HG02885 (cell line): ENCODE measurements around the gene ANKRD33B.
"Not testable (repeated sequence)": the region's sequence is repeated elsewhere in the genome, so short reads cannot be mapped to it uniquely, and the experiment has no call there.

Experiments used
- ATAC-seq: cut with Tn5 transposase; IDR thresholded peaks from one replicate; pipeline ENCODE4 v1.9.1; 2021; ENCODE audit warnings: mild to moderate bottlenecking; ENCODE audit not compliant: unreplicated experiment, poor library complexity

The ANKRD33B gene

DNA sequence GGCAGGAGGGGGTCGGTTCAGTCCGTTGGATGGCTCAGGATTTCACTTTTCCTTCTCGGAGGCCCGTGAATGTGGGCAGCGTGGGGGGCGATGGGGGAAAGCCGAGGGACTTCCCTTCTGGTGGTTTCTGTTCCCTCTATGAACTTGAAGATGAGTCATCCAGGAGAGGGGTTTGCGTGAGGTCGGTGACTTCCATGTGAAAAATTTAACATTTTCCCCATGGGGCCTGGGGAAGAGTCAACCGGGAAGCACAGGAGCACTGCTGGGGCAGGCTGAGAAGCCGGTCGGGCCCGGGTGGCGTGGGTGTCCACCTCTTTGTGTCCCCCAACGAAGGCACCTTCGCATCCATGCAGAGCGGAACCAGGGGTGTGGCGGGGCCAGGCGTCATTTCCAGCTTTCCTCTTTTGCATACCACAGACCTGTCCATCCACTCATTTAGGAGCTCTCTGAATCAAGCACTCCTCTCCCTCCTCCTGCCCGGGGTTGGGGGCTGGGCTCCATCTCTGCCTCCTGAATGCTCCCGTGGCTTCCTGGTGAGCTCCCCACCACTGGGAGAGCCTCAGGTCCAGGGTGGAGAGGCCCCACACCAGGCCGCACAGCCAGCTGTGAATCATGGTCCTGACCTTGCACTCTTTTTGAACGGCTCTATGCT, 68.4 kb downstream of the ANKRD33B start:
- ATAC-seq = peak; percentile 50

DNA sequence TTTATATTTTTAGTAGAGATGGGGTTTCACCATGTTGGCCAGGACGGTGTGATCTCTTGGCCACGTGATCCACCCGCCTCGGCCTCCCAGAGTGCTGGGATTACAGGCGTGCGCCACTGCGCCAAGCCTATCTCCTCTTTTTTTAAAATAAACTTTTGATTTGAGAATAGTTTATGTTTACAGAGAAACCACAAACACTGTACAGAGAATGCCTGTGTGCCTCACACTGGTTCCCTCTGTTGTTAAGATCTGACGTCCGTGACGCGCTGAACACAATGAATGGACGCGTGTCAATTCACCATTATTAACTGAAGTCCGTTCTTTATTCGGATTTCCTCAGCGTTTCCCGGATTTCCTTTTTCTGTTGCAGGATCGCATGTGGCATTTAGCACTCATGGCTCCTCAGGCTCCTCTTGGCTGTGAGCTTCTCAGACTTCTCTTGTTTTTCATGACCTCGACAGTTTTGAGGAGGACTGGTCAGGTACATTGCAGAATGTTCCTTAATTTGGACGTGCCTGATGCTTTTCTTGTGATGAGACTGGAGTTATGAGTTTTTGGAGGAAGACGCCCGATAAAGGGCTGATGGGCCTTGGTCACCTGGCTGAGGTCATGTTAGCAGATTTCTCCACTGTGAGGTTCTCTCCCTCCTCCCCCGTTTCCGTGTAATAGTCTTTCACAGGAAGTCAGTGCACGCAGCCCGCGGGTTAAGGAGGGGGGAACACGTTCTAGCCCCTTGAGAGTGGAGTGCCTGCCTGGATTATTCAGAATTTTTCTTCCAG, 69.6 kb downstream of the ANKRD33B start:
- no peak for ATAC-seq

DNA sequence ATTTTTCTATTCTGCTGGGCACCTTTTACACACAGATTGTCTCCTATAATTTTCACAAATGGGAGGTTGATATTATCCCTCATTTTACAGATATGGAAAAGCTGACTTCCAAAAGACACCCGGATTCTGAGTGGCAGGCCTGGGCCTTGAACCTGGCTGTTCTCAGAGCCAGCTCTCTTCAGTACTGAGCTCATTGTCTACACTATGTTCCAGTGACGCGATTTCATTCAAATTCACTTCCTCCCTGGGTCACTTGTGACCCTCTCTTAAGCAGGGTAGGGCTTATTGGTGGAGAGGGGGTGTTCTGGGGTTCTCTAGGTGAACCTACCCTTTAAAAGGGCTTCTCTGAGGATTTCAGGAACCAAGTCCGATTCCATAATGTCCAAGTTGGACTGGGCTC, 70.2 kb downstream of the ANKRD33B start:
- ATAC-seq = no peak

DNA sequence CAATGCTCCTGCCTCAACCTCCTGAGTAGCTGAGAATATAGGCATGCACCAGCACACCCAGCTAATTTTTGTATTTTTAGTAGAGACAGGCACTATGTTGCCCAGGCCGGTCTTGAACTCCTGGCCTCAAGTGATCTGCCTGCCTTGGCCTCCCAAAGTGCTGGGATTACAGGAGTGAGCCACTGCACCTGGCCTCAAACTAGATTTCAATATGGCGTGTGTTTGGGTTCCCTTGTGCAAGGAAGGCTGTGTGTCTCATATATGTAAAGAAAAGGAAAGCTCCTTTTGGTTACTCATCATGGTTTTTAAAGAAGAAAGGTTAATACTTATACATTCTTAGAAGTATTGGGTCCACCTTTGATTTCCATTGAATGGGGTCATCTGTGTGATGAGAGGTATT, 70.7 kb downstream of the ANKRD33B start:
- ATAC-seq = no peak

- peak; percentile 69 for ATAC-seq
Measured at GRCh38 chr5:10635257-10635866, 71.5 kb downstream of the ANKRD33B start.

GRCh38 chr5:10635867-10636350, 72.0 kb downstream of the ANKRD33B start:
- no peak for ATAC-seq

GRCh38 chr5:10636363-10637142, 72.7 kb downstream of the ANKRD33B start:
- no peak for ATAC-seq

GRCh38 chr5:10637944-10638343, 74.1 kb downstream of the ANKRD33B start:
- ATAC-seq = no peak

DNA sequence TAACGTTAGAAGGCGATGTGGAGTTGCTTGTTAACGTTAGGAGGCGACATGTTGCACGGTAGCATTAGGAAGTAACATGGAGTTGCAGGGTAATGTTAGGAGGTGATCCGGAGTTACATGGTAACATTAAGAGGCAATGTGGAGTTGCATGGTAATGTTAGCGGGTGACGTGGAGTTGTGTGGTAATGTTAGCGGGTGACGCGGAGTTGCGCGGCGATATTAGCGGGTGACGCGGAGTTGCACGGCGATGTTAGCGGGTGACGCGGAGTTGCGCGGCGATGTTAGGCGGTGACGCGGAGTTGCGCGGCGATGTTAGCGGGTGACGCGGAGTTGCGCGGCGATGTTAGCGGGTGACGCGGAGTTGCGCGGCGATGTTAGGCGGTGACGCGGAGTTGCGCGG, 74.9 kb downstream of the ANKRD33B start:
- ATAC-seq = not testable (repeated sequence)

DNA sequence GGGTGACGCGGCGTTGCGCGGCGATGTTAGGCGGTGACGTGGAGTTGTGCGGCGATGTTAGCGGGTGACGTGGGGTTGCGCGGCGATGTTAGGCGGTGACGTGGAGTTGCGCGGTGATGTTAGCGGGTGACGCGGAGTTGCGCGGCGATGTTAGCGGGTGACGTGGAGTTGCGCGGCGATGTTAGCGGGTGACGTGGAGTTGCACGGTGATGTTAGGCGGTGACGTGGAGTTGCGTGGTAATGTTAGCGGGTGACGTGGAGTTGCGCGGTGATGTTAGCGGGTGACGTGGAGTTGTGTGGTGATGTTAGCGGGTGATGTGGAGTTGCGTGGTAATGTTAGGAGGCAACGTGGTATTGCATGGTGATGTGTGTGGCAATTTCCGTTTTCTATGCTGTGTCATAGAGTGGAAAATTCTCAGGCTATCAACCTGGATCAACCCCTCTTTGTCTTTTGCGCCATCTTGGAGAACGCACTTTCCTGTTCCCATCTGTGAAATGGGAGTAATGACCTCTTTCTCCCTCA, 76.0 kb downstream of the ANKRD33B start:
- no peak for ATAC-seq

GRCh38 chr5:10642367-10642766, 78.5 kb downstream of the ANKRD33B start:
- ATAC-seq = no peak

- no peak for ATAC-seq
Measured at GRCh38 chr5:10644192-10644591, 80.3 kb downstream of the ANKRD33B start.

- peak; percentile 54 for ATAC-seq
Measured at GRCh38 chr5:10645146-10645545, 81.3 kb downstream of the ANKRD33B start.

DNA sequence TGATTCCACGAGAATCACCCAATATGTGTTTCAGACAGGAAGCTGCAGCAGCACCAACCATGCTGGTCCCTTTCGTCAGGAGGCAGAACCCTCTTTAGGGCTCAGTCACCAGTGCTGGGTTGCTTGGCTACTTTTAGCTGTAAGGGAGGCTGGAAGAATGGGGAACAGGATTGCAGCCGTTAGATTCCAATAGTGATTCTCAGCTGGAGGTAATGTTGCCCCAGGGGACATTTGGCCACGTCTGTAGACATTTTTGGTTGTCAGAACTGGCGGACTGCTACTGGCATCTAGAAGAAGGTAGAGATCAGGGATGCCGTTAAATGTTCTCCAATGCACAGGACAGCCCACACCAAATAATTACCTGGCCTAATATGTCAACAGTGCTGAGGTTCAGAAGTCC, 81.8 kb downstream of the ANKRD33B start:
- no peak for ATAC-seq

GRCh38 chr5:10647640-10648039, 83.8 kb downstream of the ANKRD33B start:
- ATAC-seq = no peak

DNA sequence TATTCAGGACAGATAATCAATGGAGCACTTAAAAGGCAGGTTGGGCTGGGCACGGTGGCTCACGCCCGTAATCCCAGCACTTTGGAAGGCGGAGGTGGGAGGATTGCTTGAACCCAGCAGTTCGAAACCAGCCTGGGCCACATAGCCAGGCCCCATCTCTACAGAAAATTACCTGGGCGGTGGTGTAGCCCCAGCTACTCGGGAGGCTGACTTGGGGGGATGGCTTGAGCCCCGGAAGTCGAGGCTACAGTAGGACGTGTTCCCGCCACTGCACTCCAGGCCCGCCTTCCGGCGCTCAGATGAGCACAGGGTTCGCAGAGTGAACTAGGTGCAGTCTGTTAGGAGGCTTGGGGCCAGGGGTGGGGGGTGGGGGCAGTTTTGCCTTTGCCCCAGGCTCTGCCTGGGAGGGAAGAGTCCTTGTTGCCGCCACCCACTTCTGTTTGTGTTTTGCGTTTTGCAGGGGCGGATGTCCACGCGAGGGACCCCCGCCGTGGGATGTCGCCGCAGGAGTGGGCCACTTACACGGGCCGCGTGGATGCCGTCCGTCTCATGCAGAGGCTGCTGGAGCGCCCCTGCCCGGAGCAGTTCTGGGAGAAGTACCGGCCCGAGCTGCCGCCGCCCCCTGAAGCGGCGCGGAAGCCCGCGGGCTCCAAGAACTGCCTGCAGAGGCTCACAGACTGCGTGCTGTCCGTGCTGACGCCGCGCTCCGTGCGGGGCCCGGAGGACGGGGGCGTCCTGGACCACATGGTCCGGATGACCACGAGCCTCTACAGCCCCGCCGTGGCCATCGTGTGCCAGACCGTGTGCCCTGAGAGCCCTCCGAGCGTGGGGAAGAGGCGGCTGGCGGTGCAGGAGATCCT, 85.2 kb downstream of the ANKRD33B start:
- no peak for ATAC-seq

GRCh38 chr5:10649666-10650380, 86.0 kb downstream of the ANKRD33B start:
- no peak for ATAC-seq

DNA sequence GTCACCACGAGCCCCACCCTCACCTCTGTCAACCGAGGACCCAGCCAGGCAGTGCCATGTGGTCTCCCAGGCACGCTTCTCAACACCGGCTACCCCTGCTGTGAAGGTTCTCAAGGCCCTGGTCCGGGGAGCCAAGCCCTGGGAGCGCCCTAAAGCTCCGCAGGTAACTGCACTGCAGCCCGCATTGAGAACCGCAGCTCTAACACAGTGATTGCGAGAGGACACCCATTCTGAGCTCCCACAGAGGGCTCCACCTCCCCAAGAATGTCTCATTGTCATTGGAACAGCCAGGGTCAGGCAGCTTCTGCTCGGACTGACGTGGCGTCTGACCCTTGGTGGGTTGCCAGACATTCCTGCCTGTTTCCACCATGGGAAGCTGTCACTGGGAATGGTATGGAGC, 88.3 kb downstream of the ANKRD33B start:
- no peak for ATAC-seq

GRCh38 chr5:10652606-10653005, 88.7 kb downstream of the ANKRD33B start:
- ATAC-seq = no peak
